Cortex of kidney (tissue), 1 donor: ENCODE data around the gene TEK.

Source experiments
- DNase-seq: peaks from one replicate; lab custom pipeline; 2025; lab: John Stamatoyannopoulos, UW

The TEK gene

DNA sequence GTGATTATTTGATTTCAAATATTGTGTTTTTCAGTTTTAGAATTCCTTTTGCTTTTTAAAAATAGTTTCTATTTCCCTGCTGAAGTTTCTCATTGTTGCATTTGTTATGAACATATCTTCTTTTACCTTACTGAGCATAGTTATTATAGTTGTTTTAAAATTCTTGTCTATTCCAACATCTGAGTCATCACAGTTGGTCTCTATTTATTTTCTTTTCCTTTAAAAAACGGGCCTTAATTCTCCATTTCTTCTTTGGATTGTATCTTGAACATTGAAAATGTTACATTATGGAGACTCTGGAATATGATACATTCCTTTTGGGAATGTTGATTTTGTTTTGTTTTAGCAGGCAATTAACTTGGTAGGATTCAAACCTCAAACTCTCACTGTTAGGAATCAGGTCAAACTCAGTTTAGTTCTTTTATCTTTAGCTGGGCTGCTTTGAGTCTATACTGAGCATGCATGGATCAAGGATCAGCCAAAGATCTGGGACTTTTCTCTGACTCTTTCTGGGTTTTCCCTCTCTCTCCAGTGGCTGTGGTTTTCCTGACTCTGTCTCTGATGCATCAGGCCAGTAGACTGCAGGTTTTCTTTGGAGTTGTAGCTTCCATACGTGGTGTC lies 70.3 kb downstream of the TEK start:
- no peak for DNase-seq

- DNase-seq: no peak
Observed at GRCh38 chr9:27181381-27181780, 72.4 kb downstream of the TEK start.

- DNase-seq: no peak
Observed at GRCh38 chr9:27182421-27182820, 73.4 kb downstream of the TEK start.

DNA sequence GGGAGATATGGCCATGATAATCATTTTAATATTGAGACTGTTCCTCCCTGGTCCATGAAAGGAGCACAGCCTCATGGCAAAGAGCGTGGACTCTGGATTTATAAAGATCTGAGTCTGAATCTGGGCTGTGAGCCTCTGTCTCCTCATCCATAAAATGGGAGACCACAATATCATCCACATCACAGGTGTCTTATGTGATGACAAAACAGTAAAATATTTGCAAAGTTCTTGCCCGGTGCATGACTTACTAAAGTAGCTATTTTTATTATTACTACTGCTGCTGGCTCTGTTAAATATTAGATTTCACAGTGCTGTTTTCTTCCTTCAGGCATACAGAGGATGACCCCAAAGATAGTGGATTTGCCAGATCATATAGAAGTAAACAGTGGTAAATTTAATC lies 74.1 kb downstream of the TEK start:
- DNase-seq: no peak

DNA sequence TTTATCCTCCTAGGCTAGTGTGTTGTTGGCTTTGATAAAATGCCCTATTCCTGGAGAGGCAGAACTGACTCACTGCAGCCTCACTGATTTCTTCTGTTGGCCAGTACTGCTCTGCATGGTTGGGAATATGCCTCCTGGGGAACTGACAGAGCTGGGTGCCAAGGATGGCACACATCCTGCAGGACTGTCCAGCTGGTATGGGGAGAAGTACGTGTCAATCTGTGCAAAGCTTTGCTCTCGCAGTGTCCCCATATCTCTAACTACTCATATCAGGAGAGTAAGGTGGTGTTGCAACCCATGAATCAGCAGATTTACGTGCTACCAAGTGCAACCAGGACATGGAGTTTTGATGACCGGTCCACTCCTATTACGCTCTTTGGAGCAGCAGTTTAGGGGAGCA lies 74.7 kb downstream of the TEK start:
- no peak for DNase-seq

DNA sequence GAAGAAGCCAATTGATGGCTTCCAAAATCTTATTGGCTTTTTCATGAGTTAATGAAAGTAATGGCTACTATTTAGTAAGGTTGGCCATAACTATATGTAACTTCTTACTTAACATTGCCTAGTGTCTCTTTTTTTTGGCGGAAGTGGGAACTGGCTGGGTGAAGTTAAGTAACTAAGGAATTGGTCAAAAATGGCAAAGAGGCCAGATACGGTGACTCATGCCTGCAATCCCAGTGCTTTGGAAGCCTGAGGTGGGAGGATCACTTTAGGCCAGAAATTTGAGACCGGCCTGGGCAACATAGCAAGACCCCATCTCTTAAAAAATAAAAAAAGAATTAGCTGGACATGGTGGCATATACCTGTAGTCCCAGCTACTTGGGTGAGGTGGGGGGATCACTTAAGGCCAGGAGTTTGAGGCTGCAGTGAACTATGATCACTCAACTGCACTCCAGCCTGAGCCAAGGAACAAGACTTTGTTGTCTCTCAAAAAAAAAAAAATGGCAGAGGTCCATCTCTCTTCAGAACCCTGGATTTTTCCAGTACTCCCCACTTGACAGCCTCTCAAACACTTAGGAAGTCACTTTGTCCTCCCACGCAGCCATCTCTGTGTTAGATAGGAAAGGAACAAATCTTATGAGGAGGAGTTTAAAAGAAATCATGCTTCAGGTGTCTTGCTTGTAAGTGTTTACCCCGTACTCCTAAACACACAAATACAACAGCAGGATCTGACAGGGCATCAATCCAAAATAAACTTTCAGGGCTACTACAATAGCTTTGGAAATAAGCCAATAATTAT lies 75.7 kb downstream of the TEK start:
- DNase-seq: no peak

GRCh38 chr9:27188426-27188825 lies 79.4 kb downstream of the TEK start:
- no peak for DNase-seq

GRCh38 chr9:27189426-27189825 lies 80.4 kb downstream of the TEK start:
- no peak for DNase-seq

GRCh38 chr9:27192291-27192960 lies 83.4 kb downstream of the TEK start:
- DNase-seq: no peak

- DNase-seq: no peak
Observed at GRCh38 chr9:27193886-27194285, 84.9 kb downstream of the TEK start.

- no peak for DNase-seq
Observed at GRCh38 chr9:27194401-27195091, 85.5 kb downstream of the TEK start.

GRCh38 chr9:27195191-27195590 lies 86.2 kb downstream of the TEK start:
- no peak for DNase-seq

DNA sequence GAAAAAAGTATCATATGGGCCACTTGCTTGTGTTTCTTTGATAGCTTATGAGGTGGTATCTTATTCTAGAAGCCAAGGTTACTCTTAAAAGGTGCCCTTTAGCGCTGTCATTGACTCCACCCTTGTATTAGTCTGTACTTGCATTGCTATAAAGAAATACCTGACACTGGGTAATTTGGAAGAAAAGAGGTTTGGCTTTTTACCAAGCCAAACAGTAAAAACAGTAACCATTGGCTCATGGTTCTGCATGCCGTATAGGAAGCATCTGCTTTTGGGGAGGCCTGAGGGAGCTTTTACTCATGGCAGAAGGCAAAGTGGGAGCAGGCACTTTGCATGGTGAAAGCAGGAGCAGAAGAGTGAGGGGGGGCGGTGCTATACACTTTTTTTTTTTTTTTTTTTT lies 87.4 kb downstream of the TEK start:
- DNase-seq: no peak

GRCh38 chr9:27198190-27198589 lies 89.2 kb downstream of the TEK start:
- no peak for DNase-seq

GRCh38 chr9:27202056-27202455 lies 93.0 kb downstream of the TEK start:
- DNase-seq: no peak

DNA sequence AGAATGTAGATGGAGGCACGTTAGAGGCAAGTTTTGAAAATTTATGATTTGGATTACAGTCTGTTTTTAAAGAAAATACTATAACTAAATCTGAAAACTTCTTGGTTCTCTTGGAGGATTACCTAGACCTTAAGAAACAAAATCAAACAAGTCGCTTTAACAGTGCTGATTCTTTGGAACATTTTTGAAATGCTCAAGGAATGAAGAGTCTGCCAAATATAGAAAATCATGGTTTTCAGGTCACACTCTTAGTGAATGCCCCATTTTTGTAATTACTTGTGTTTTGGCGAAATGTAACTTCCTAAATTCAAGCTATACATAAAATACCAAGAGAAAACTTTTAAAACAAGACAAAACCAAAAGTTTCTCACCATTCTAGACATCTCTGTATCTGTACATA lies 94.8 kb downstream of the TEK start:
- DNase-seq: no peak

GRCh38 chr9:27204578-27204977 lies 95.6 kb downstream of the TEK start:
- no peak for DNase-seq

- no peak for DNase-seq
Observed at GRCh38 chr9:27205198-27205597, 96.2 kb downstream of the TEK start.

- DNase-seq: no peak
Observed at GRCh38 chr9:27206041-27206440, 97.0 kb downstream of the TEK start.

- no peak for DNase-seq
Observed at GRCh38 chr9:27209034-27209433, 100.0 kb downstream of the TEK start.

DNA sequence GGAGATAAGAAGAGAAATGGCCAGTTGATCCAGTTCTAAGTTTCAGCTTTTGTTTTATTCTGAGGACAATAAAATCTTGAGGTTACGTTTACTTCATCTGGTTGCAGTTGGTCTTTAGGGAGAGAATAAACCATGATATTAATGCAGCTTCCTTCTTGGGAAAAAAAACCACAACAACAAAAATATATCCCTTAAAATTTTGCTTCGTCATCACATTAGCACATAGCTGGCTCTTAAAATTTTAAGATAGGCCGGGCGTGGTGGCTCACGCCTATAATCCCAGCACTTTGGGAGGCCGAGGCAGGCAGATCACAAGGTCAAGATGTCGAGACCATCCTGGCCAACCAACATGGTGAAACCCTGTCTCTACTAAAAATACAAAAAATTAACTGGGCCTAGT lies 101.6 kb downstream of the TEK start:
- DNase-seq: no peak

DNA sequence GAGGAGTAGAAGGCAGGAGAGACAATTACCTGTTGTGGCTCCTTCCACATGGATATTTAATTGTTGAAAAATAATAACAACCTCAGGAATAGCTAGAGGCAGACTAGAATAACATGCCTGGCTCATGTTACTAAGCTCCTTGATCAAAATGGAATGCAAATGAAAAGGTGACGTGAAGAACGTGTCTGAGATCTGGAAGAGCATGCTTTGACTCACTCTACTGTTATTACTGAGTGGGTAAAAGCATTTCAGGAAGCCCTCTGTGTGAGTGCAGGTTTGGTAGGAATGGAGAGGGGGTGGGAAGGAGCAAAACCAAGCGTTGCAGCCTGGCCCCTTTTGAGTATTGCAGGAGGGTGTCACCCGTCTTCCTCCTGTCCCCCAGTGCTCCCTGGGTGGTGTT lies 103.2 kb downstream of the TEK start:
- no peak for DNase-seq

DNA sequence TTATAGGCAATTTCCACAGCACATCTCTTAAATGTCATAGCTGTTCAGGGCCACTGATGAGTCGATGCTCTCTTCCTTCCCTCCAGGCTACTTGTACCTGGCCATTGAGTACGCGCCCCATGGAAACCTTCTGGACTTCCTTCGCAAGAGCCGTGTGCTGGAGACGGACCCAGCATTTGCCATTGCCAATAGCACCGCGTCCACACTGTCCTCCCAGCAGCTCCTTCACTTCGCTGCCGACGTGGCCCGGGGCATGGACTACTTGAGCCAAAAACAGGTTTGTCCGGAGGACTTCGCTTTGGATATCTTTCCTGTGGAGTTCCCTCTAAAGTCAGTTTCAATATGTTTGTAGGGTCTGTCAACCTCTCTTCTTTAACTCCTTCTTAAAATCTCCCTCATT lies 103.6 kb downstream of the TEK start:
- no peak for DNase-seq
